Spleen (tissue), 7 donors: ENCODE measurements around the gene RNF114.
A peak's percentile ranks its signal among the peaks of the same experiment; 100 is the strongest.

Source experiments
- POLR2A ChIP-seq, 3 donors: fragments of 450-650 bp; IDR thresholded peaks; one replicate each; pipeline ENCODE4 v1.5.1; 2017; ENCODE audit warnings: antibody characterized with exemption in 3 of 3, mild to moderate bottlenecking in 1 of 3
- POLR2AphosphoS5 ChIP-seq, 3 donors: sonication (generic); formaldehyde crosslinking; IDR thresholded peaks; one replicate each; pipeline ENCODE4 v1.5.1; 2017; ENCODE audit warnings: antibody characterized with exemption in 3 of 3
- TF ChIP-seq, protein P1 (sequence below), 11 experiments: fragments of 200-600 bp in 7 of 11; fragments of 450-650 bp in 4 of 11; sonication (generic) in 4 of 11; IDR thresholded peaks in 8 of 11; conservative IDR thresholded peaks in 3 of 11; 1 replicate in 7 of 11; 2 replicates in 4 of 11; pipeline versions ENCODE4 v1.4.0 to v1.8.0; 2016 to 2021; ENCODE audit warnings: antibody characterized with exemption in 11 of 11, inconsistent platforms in 4 of 11, mild to moderate bottlenecking in 1 of 11
- donor health status: DM: no; HTN: no; CAD: no; lungs with moderate emphysema.
- donor health status: DM: no; HTN: no; CAD: no.
- donor health status: DM: no; HTN: no; CAD: no.

DNA sequence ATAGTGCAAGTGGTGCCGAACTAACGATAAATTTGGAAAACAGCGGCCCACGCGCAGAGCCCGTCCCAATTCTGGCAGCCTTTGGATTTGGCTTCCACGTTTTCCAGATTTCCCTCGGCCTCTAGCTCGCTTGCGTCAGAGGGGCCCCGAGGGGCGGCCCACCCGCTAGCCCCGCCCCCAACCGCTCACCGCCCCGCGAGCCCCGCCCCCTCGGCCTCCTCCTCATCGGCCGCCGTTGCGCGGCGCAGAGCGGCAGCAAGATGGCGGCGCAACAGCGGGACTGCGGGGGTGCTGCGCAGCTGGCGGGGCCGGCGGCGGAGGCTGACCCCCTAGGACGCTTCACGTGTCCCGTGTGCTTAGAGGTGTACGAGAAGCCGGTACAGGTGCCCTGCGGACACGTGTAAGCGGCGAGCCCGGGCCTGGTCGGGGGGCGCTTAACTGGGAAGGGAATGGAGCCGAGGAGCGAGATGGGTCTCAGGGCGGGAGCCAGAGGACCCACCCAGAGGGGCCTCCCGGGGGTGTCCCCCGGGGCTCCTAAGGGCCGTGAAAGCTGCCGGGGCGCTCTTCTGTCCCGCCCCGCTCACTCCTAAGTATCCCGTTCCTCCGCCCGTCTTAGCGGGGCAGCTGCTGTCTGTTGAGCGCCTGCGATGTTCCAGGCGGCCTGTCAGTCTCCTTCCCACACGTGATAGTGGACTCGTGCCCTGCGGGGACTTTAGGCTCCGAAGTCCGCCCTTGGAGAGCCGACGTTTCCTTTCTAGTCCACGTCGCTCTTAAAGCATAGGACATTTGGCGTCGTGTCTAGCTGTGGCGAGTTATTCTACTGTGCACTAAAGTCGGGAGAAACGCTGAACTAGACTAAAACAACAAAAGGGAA lies at the start of gene RNF114:
- TF ChIP-seq, protein P1, sequence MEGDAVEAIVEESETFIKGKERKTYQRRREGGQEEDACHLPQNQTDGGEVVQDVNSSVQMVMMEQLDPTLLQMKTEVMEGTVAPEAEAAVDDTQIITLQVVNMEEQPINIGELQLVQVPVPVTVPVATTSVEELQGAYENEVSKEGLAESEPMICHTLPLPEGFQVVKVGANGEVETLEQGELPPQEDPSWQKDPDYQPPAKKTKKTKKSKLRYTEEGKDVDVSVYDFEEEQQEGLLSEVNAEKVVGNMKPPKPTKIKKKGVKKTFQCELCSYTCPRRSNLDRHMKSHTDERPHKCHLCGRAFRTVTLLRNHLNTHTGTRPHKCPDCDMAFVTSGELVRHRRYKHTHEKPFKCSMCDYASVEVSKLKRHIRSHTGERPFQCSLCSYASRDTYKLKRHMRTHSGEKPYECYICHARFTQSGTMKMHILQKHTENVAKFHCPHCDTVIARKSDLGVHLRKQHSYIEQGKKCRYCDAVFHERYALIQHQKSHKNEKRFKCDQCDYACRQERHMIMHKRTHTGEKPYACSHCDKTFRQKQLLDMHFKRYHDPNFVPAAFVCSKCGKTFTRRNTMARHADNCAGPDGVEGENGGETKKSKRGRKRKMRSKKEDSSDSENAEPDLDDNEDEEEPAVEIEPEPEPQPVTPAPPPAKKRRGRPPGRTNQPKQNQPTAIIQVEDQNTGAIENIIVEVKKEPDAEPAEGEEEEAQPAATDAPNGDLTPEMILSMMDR (IDR thresholded peaks at IDR 0.05 in 8 of 11, conservative IDR thresholded peaks at IDR 0.05 in 3 of 11) = peak in 5 of 11 experiments; percentile 7 to 50 (median 20)
- TF ChIP-seq POLR2AphosphoS5 (IDR thresholded peaks at IDR 0.05) (peak; percentile 98 to 99 (median 99)), POLR2A (IDR thresholded peaks at IDR 0.05) (peak; percentile 60 to 93 (median 74))
